Hepatocyte (in vitro differentiated cells): Measurements from ENCODE around the gene EHD2. TPM values are rescaled to one million over a fixed set of nuclear protein-coding genes. Genes with fewer than 3 reads are reported as not detected.

Experiments used
- DNase-seq: peaks from one replicate; pipeline ENCODE4 v3.0.0-alpha.2; 2016; ENCODE audit warnings: low spot score
- H2AFZ ChIP-seq: fragments of 200-600 bp; sonication (generic); 2 replicates; pipeline ENCODE4 v1.6.0; 2016; ENCODE audit warnings: antibody characterized with exemption, mild to moderate bottlenecking
- H3K27ac ChIP-seq: fragments of 200-600 bp; sonication (generic); 2 replicates; pipeline ENCODE4 v1.5.1; 2016; ENCODE audit warnings: mild to moderate bottlenecking
- H3K27me3 ChIP-seq: fragments of 200-600 bp; sonication (generic); 2 replicates; pipeline ENCODE4 v1.6.1; 2016
- H3K36me3 ChIP-seq: fragments of 200-600 bp; sonication (generic); replicated peaks from 2 replicates; pipeline ENCODE4 v1.5.1; 2016; ENCODE audit warnings: low read depth; ENCODE audit not compliant: insufficient read depth
- H3K4me1 ChIP-seq: fragments of 200-600 bp; sonication (generic); 2 replicates; pipeline ENCODE4 v1.5.1; 2016; ENCODE audit warnings: mild to moderate bottlenecking, moderate library complexity; ENCODE audit not compliant: insufficient read depth
- H3K4me2 ChIP-seq: fragments of 200-600 bp; sonication (generic); 2 replicates; pipeline ENCODE4 v1.6.0; 2016
- H3K4me3 ChIP-seq: fragments of 200-600 bp; sonication (generic); 2 replicates; pipeline ENCODE4 v1.5.1; 2016; ENCODE audit warnings: mild to moderate bottlenecking
- H3K79me2 ChIP-seq: fragments of 200-600 bp; sonication (generic); 2 replicates; pipeline ENCODE4 v1.6.0; 2017; ENCODE audit warnings: mild to moderate bottlenecking
- H3K9me2 ChIP-seq: fragments of 200-600 bp; sonication (generic); replicated peaks from 2 replicates; pipeline ENCODE4 v1.6.0; 2017; ENCODE audit warnings: mild to moderate bottlenecking; ENCODE audit not compliant: insufficient read depth
- H3K9me3 ChIP-seq: fragments of 200-600 bp; sonication (generic); 2 replicates; pipeline ENCODE4 v1.5.1; 2016; ENCODE audit warnings: low read depth, mild to moderate bottlenecking
- H4K20me1 ChIP-seq: fragments of 200-600 bp; sonication (generic); 2 replicates; pipeline ENCODE4 v1.6.0; 2016; ENCODE audit warnings: mild to moderate bottlenecking; ENCODE audit not compliant: insufficient read depth, poor library complexity, severe bottlenecking
- CTCF ChIP-seq: fragments of 200-600 bp; sonication (generic); IDR thresholded peaks from 2 replicates; pipeline ENCODE4 v1.5.1; 2016; ENCODE audit warnings: antibody characterized with exemption, mild to moderate bottlenecking; ENCODE audit not compliant: poor library complexity
- EZH2 ChIP-seq: fragments of 200-600 bp; sonication (generic); IDR thresholded peaks from 2 replicates; pipeline ENCODE4 v1.6.1; 2016; ENCODE audit warnings: antibody characterized with exemption, mild to moderate bottlenecking, borderline replicate concordance
- EZH2phosphoT487 ChIP-seq: fragments of 200-600 bp; sonication (generic); IDR thresholded peaks from one replicate; pipeline ENCODE4 v1.6.1; 2018; ENCODE audit warnings: antibody characterized with exemption, mild to moderate bottlenecking, low read depth, moderate library complexity; ENCODE audit not compliant: unreplicated experiment, severe bottlenecking
- WGBS: methylation state at CpG from one replicate; pipeline ENCODE4 v1.1.6; 2016; ENCODE audit warnings: low lambda C conversion rate; ENCODE audit errors: missing lambda C conversion rate; 5-methylcytosine and 5-hydroxymethylcytosine counted together
- polyA plus RNA-seq: library from polyadenylated mRNA; unstranded; fragments of >200 nt; fragmentation: Nextera tagmentation; extraction: Ambion mirVana; gene quantifications from 2 replicates; pipeline ENCODE4 v1.2.1, GENCODE V29; 2016
- total RNA-seq: library from RNA; depleted of rRNA; stranded (reverse); fragments of >200 nt; gene quantifications from 2 replicates; pipeline ENCODE4 v1.2.3, GENCODE V29; 2014

Gene EHD2
- total and polyA plus RNA-seq, 2 experiments from 2014 or later, result 20.8 to 120 TPM

- H3K27me3 ChIP-seq, result no peaks in the 10 kb centered on the region
- no peak for DNase-seq
- H3K9me3 ChIP-seq, result no peaks in the 10 kb centered on the region
- H3K4me2 ChIP-seq, result no peak overlapping the region
- H3K36me3 ChIP-seq, result no peaks in the 10 kb centered on the region
- TF ChIP-seq EZH2 (no peak), EZH2phosphoT487 (no peak)
- WGBS, result 89% methylated on average over 14 of the region's 30 CpGs
- no peaks in the 10 kb centered on the region for H3K79me2 ChIP-seq
- H3K4me1 ChIP-seq, result no peaks in the 10 kb centered on the region
- no peak overlapping the region for H2AFZ ChIP-seq
- H3K27ac ChIP-seq, result no peak overlapping the region
- H4K20me1 ChIP-seq, result no peaks in the 10 kb centered on the region
- H3K4me3 ChIP-seq, result no peak overlapping the region
- H3K9me2 ChIP-seq, result no peaks in the 10 kb centered on the region
These were observed 33.8 kb upstream of the EHD2 start for GRCh38 chr19:47679251-47679900.

GRCh38 chr19:47679922-47680857 lies 33.0 kb upstream of the EHD2 start:
- Histone ChIP-seq H3K27ac (no peak overlapping the region), H3K4me2 (no peak overlapping the region), H3K27me3 (no peaks in the 10 kb centered on the region), H3K4me1 (no peaks in the 10 kb centered on the region), H4K20me1 (no peaks in the 10 kb centered on the region), H3K4me3 (no peak overlapping the region), H3K36me3 (no peaks in the 10 kb centered on the region), H3K9me2 (no peaks in the 10 kb centered on the region), H2AFZ (no peak overlapping the region), H3K9me3 (no peaks in the 10 kb centered on the region), H3K79me2 (no peaks in the 10 kb centered on the region)
- TF ChIP-seq EZH2, result no peak
- no peak for TF ChIP-seq EZH2phosphoT487
- no peak for TF ChIP-seq CTCF
- WGBS, result 98% methylated on average over 87 of the region's 90 CpGs
- no peak for DNase-seq

GRCh38 chr19:47680858-47681332 lies 32.3 kb upstream of the EHD2 start:
- no peak for DNase-seq
- H3K4me1 ChIP-seq, result no peaks in the 10 kb centered on the region
- 98% methylated on average over 17 of the region's 34 CpGs for WGBS
- no peaks in the 10 kb centered on the region for H3K9me2 ChIP-seq
- H3K4me2 ChIP-seq, result no peak overlapping the region
- H3K36me3 ChIP-seq, result no peaks in the 10 kb centered on the region
- H3K4me3 ChIP-seq, result no peak overlapping the region
- TF ChIP-seq CTCF, result no peak
- TF ChIP-seq EZH2phosphoT487, result no peak
- TF ChIP-seq EZH2, result no peak
- no peak overlapping the region for H2AFZ ChIP-seq
- no peaks in the 10 kb centered on the region for H4K20me1 ChIP-seq
- H3K27ac ChIP-seq, result no peak overlapping the region
- no peaks in the 10 kb centered on the region for H3K27me3 ChIP-seq
- H3K79me2 ChIP-seq, result no peaks in the 10 kb centered on the region
- H3K9me3 ChIP-seq, result no peaks in the 10 kb centered on the region

GRCh38 chr19:47681388-47681787 lies 31.8 kb upstream of the EHD2 start:
- H3K4me1 ChIP-seq, result no peaks in the 10 kb centered on the region
- WGBS, result 94% methylated on average over 6 of the region's 6 CpGs
- no peaks in the 10 kb centered on the region for H3K79me2 ChIP-seq
- H4K20me1 ChIP-seq, result no peaks in the 10 kb centered on the region
- TF ChIP-seq EZH2phosphoT487 (no peak), EZH2 (no peak), CTCF (no peak)
- no peaks in the 10 kb centered on the region for H3K27me3 ChIP-seq
- no peaks in the 10 kb centered on the region for H3K9me2 ChIP-seq
- H2AFZ ChIP-seq, result no peak overlapping the region
- H3K4me3 ChIP-seq, result no peak overlapping the region
- DNase-seq, result no peak
- H3K9me3 ChIP-seq, result no peaks in the 10 kb centered on the region
- no peak overlapping the region for H3K4me2 ChIP-seq
- H3K27ac ChIP-seq, result no peak overlapping the region
- H3K36me3 ChIP-seq, result no peaks in the 10 kb centered on the region
